Retinal pigment epithelial cell (primary cell): ENCODE data around the gene NDUFS7.
"Not testable (repeated sequence)": the region's sequence is repeated elsewhere in the genome, so short reads cannot be mapped to it uniquely, and the experiment has no call there.

Experiments used
- DNase-seq: peaks from one replicate; pipeline ENCODE4 v3.0.0-alpha.2; 2010; ENCODE audit warnings: low read depth
- H3K4me3 ChIP-seq: 2 replicates; pipeline ENCODE4 v1.5.1; 2011; ENCODE audit warnings: mild to moderate bottlenecking, low read length, control low read depth, moderate library complexity
- CTCF ChIP-seq: conservative IDR thresholded peaks from 2 replicates; pipeline ENCODE4 v1.5.1; 2011; ENCODE audit warnings: low read depth, low read length, control low read depth, inconsistent platforms

The NDUFS7 gene

DNA sequence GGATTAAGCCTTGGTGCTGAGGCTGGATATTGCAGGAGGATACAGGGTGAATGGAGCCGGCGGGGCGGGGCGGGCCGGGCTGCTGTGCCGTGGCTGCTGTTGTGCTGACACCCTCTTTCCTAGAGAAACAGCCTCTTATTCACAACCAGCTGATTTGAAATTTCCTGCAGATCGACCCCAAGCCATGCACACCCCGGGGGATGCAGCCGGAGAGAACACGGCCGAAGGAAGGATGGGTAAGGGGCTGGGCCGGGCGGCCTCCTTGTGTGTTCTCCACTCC is 34.7 kb downstream of the NDUFS7 start:
- no peak for TF ChIP-seq CTCF
- no peak for DNase-seq
- H3K4me3 ChIP-seq: no peak overlapping the region

- DNase-seq: no peak
- TF ChIP-seq CTCF: no peak
- no peak overlapping the region for H3K4me3 ChIP-seq
These were observed 35.4 kb downstream of the NDUFS7 start for GRCh38 chr19:1418951-1419738.

GRCh38 chr19:1420085-1420484 is 36.4 kb downstream of the NDUFS7 start:
- not testable (repeated sequence) for H3K4me3 ChIP-seq, DNase-seq

GRCh38 chr19:1420590-1420989 is 36.9 kb downstream of the NDUFS7 start:
- no peak for DNase-seq
- no peak overlapping the region for H3K4me3 ChIP-seq
- TF ChIP-seq CTCF: no peak

DNA sequence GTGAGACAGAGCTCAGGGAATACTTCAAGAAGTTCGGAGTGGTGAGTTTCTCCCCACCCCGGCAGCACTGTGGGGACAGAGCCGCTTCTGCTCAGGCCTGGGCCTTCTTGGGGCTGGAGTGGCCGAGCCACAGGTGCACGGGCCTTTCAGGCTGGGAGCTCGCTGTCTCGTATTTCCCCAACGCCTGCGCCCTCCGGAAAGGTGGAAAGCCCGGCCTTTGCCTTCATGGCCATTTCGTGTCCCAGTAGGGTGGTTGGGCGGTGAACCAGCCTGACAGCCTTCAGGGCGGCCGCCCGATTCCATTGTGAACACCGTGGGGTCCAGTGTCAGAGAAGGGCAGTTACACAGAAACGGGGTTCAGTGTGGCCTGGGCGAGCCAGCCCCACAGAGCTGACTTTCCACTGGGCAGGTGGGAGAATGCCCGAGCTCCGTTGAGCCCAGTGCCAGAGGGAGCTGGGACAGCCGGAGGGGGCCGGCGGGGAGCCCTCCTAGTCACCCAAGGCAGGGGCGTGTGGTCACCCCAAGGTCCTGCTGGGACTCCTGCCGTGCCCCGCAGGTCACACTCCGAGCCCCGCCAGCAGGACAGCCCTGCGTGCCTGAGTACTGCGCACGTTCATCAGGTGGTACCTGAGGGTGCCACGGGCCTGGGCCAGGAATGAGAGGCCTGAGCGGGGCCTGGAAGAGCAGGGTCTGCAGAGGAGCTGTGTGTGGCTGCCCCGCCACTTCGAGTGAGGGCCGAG is 37.7 kb downstream of the NDUFS7 start:
- no peak for DNase-seq
- TF ChIP-seq CTCF: no peak
- no peak overlapping the region for H3K4me3 ChIP-seq

- DNase-seq: no peak
- TF ChIP-seq CTCF: no peak
- H3K4me3 ChIP-seq: no peak overlapping the region
These were observed 38.2 kb downstream of the NDUFS7 start for GRCh38 chr19:1421958-1422305.

DNA sequence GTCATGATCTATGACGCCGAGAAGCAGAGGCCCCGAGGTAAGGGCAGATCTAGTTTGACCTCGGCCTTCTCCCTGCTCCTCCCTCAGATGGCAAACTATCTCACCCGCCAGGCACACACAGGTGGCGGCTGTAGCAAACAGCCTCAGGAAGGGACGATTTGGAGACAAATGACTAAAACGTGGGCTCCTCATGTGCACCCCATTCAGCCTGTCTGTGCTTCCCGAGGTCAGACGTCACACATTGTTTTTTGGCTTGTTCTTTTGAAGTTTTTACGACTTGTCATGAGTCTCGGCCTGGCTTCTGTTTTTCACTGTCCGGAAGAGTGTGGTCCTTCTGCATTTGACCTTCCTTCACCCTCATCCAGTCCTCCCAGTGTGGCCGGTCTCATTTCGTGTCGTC is 38.7 kb downstream of the NDUFS7 start:
- DNase-seq: no peak
- no peak overlapping the region for H3K4me3 ChIP-seq
- TF ChIP-seq CTCF: no peak
